Stimulated activated naive CD8-positive, alpha-beta T cell treated with anti-CD3 and anti-CD28 coated beads, Interleukin-15, amount 100 ng/mL, for 72 hours (primary cell): ENCODE data around the gene MYO9B.
A peak's percentile ranks its signal among the peaks of the same experiment; 100 is the strongest.

Experiments
- ATAC-seq: fragments of 150-1000 bp; cut with Tn5 transposase; 2 replicates; pipeline ENCODE4 v1.10.0; 2021; ENCODE audit warnings: mild to moderate bottlenecking, moderate library complexity
- DNase-seq, 2 donors: peaks; one replicate each; pipeline ENCODE4 v3.0.0; 2021 to 2022
- H3K27ac Mint-ChIP-seq, 2 donors: one replicate each; pipeline ENCODE4 v1.8.0; 2022; ENCODE audit warnings: mild to moderate bottlenecking in 2 of 2, mixed read lengths in 2 of 2, moderate library complexity in 2 of 2
- H3K27me3 Mint-ChIP-seq: one replicate; pipeline ENCODE4 v1.8.0; 2022; ENCODE audit warnings: mixed read lengths
- H3K4me1 Mint-ChIP-seq: one replicate; pipeline ENCODE4 v1.8.0; 2022; ENCODE audit warnings: mild to moderate bottlenecking, mixed read lengths
- H3K4me3 Mint-ChIP-seq, 2 donors: one replicate each; pipeline ENCODE4 v1.8.0; 2022; ENCODE audit warnings: mild to moderate bottlenecking in 2 of 2, mixed read lengths in 2 of 2, moderate library complexity in 1 of 2
- H3K9me3 Mint-ChIP-seq, 2 donors: one replicate each; pipeline ENCODE4 v1.8.0; 2022; ENCODE audit warnings: mixed read lengths in 2 of 2

MYO9B gene

GRCh38 chr19:17075035-17075863 lies at the start of gene MYO9B, which contains the start of gene HAUS8:
MYO9B (plus strand) TSS chr19:17075777; CDS start chr19:17101718, 25,941 bp downstream.
HAUS8 (minus strand) TSS chr19:17075452; CDS start chr19:17075422, 30 bp downstream.
- peak; percentile 100 for DNase-seq
- ATAC-seq, result peak; percentile 89
- no peaks in the 10 kb centered on the region for H3K27me3 Mint-ChIP-seq
- peak within 1 kb of the TSS; percentile 92 to 100 for H3K4me3 Mint-ChIP-seq
- H3K27ac Mint-ChIP-seq, result peak within 1 kb of the TSS; percentile 99
- peaks cover 80% of the 10 kb centered on the region for H3K4me1 Mint-ChIP-seq
- no peaks in the 10 kb centered on the region for H3K9me3 Mint-ChIP-seq

- Mint-ChIP-seq H3K9me3 (peaks cover 12 to 30% of the 10 kb centered on the region in 2 donors), H3K4me1 (peaks cover 15% of the 10 kb centered on the region), H3K4me3 (peak overlapping the region; percentile 49 to 66), H3K27me3 (peaks cover 43% of the 10 kb centered on the region), H3K27ac (no peak overlapping the region)
- ATAC-seq (peak; percentile 64), DNase-seq (peak in 1 of 2 donors; percentile 8)
Measured at GRCh38 chr19:17025991-17026658, 49.5 kb upstream of the MYO9B start.

GRCh38 chr19:17026706-17027534 lies 48.7 kb upstream of the MYO9B start, which contains the start of gene CPAMD8:
CPAMD8 (minus strand) TSS chr19:17026810; CDS start chr19:17026642, 168 bp downstream.
- no peak for DNase-seq
- H3K27ac Mint-ChIP-seq, result no peak within 1 kb of the TSS
- H3K4me1 Mint-ChIP-seq, result peaks cover 15% of the 10 kb centered on the region
- H3K4me3 Mint-ChIP-seq, result peak within 1 kb of the TSS; percentile 76 to 80
- peaks cover 12 to 25% of the 10 kb centered on the region in 2 donors for H3K9me3 Mint-ChIP-seq
- peak; percentile 74 for ATAC-seq
- peaks cover 43% of the 10 kb centered on the region for H3K27me3 Mint-ChIP-seq

- H3K27me3 Mint-ChIP-seq, result peaks cover 43% of the 10 kb centered on the region
- H3K9me3 Mint-ChIP-seq, result peaks cover 12 to 23% of the 10 kb centered on the region in 2 donors
- DNase-seq (no peak), ATAC-seq (peak; percentile 21)
- H3K4me1 Mint-ChIP-seq, result peaks cover 15% of the 10 kb centered on the region
- peak overlapping the region; percentile 76 to 80 for H3K4me3 Mint-ChIP-seq
- no peak overlapping the region for H3K27ac Mint-ChIP-seq
Measured at GRCh38 chr19:17027535-17027975, 48.0 kb upstream of the MYO9B start.

- ATAC-seq (no peak), DNase-seq (no peak)
- Mint-ChIP-seq H3K4me1 (peaks cover 6% of the 10 kb centered on the region), H3K27ac (no peak overlapping the region), H3K27me3 (peaks cover 25% of the 10 kb centered on the region), H3K9me3 (no peaks in the 10 kb centered on the region), H3K4me3 (no peak overlapping the region)
Measured at GRCh38 chr19:17031741-17032140, 43.8 kb upstream of the MYO9B start.

GRCh38 chr19:17035842-17036424 lies 39.6 kb upstream of the MYO9B start:
- Mint-ChIP-seq H3K4me1 (no peaks in the 10 kb centered on the region), H3K27ac (no peak overlapping the region), H3K27me3 (no peaks in the 10 kb centered on the region), H3K9me3 (no peaks in the 10 kb centered on the region), H3K4me3 (no peak overlapping the region)
- DNase-seq (no peak), ATAC-seq (no peak)

- no peak for DNase-seq
- H3K27ac Mint-ChIP-seq, result peak overlapping the region in 1 of 2 donors; percentile 84
- no peaks in the 10 kb centered on the region for H3K4me1 Mint-ChIP-seq
- H3K9me3 Mint-ChIP-seq, result no peaks in the 10 kb centered on the region
- ATAC-seq, result no peak
- H3K4me3 Mint-ChIP-seq, result no peak overlapping the region
- H3K27me3 Mint-ChIP-seq, result no peaks in the 10 kb centered on the region
Measured at GRCh38 chr19:17036640-17037039, 38.9 kb upstream of the MYO9B start.

- no peak for DNase-seq
Measured at GRCh38 chr19:17037184-17037583, 38.4 kb upstream of the MYO9B start.

GRCh38 chr19:17037966-17038500 lies 37.5 kb upstream of the MYO9B start:
- no peak for DNase-seq
- ATAC-seq, result no peak
- H3K4me3 Mint-ChIP-seq, result no peak overlapping the region
- no peaks in the 10 kb centered on the region for H3K4me1 Mint-ChIP-seq
- H3K27ac Mint-ChIP-seq, result no peak overlapping the region
- H3K9me3 Mint-ChIP-seq, result no peaks in the 10 kb centered on the region
- H3K27me3 Mint-ChIP-seq, result no peaks in the 10 kb centered on the region

More at GRCh38 chr19:17037184-17037583, 38.4 kb upstream of the MYO9B start:
- Mint-ChIP-seq H3K4me1 (no peaks in the 10 kb centered on the region), H3K4me3 (no peak overlapping the region), H3K27me3 (no peaks in the 10 kb centered on the region), H3K9me3 (no peaks in the 10 kb centered on the region), H3K27ac (no peak overlapping the region)
- ATAC-seq, result peak; percentile 26

GRCh38 chr19:17041976-17042375 lies 33.6 kb upstream of the MYO9B start:
- Mint-ChIP-seq H3K27ac (peak overlapping the region in 1 of 2 donors; percentile 19), H3K9me3 (no peaks in the 10 kb centered on the region), H3K4me3 (no peak overlapping the region), H3K4me1 (no peaks in the 10 kb centered on the region), H3K27me3 (no peaks in the 10 kb centered on the region)
- DNase-seq (no peak), ATAC-seq (no peak)

- Mint-ChIP-seq H3K9me3 (no peaks in the 10 kb centered on the region), H3K4me3 (no peak overlapping the region), H3K27ac (no peak overlapping the region), H3K27me3 (no peaks in the 10 kb centered on the region), H3K4me1 (no peaks in the 10 kb centered on the region)
- ATAC-seq, result no peak
- no peak for DNase-seq
Measured at GRCh38 chr19:17043744-17044143, 31.8 kb upstream of the MYO9B start.

GRCh38 chr19:17045907-17046502 lies 29.6 kb upstream of the MYO9B start:
- Mint-ChIP-seq H3K4me1 (no peaks in the 10 kb centered on the region), H3K9me3 (no peaks in the 10 kb centered on the region), H3K4me3 (no peak overlapping the region), H3K27ac (no peak overlapping the region), H3K27me3 (no peaks in the 10 kb centered on the region)
- ATAC-seq (no peak), DNase-seq (no peak)

GRCh38 chr19:17048885-17049453 lies 26.6 kb upstream of the MYO9B start:
- H3K27ac Mint-ChIP-seq, result no peak overlapping the region
- no peak for ATAC-seq
- no peak overlapping the region for H3K4me3 Mint-ChIP-seq
- DNase-seq, result no peak
- no peaks in the 10 kb centered on the region for H3K4me1 Mint-ChIP-seq
- no peaks in the 10 kb centered on the region for H3K9me3 Mint-ChIP-seq
- no peaks in the 10 kb centered on the region for H3K27me3 Mint-ChIP-seq

GRCh38 chr19:17049711-17050280 lies 25.8 kb upstream of the MYO9B start:
- Mint-ChIP-seq H3K27me3 (no peaks in the 10 kb centered on the region), H3K27ac (no peak overlapping the region), H3K4me3 (no peak overlapping the region), H3K9me3 (no peaks in the 10 kb centered on the region), H3K4me1 (no peaks in the 10 kb centered on the region)
- DNase-seq (no peak), ATAC-seq (no peak)
